OCI-LY3 (cell line): Measurements from ENCODE around the gene FTH1.
A peak's percentile ranks its signal among the peaks of the same experiment; 100 is the strongest.

Source experiments
- H2AFZ ChIP-seq: fragments of 200-600, 300-600 bp; shearing (Covaris generic); 2 replicates; pipeline ENCODE4 v1.6.0; 2014; ENCODE audit warnings: antibody characterized with exemption, low read depth, low read length
- H3K27ac ChIP-seq: fragments of 200-600, 300-600 bp; sonication (generic); 2 replicates; pipeline ENCODE4 v1.5.1; 2014; ENCODE audit warnings: mild to moderate bottlenecking, low read length, moderate library complexity, mixed read lengths
- H3K27me3 ChIP-seq: fragments of 200-600, 300-600 bp; sonication (generic); 2 replicates; pipeline ENCODE4 v1.6.1; 2014; ENCODE audit warnings: low read depth, low read length, mixed read lengths
- H3K36me3 ChIP-seq: fragments of 200-600, 300-600 bp; sonication (generic); replicated peaks from 2 replicates; pipeline ENCODE3; 2014; ENCODE audit warnings: low read depth, low read length, mixed read lengths
- H3K4me1 ChIP-seq: fragments of 300-600, 200-600 bp; sonication (generic); 2 replicates; pipeline ENCODE4 v1.6.1; 2014; ENCODE audit warnings: low read length, mixed read lengths
- H3K4me2 ChIP-seq: fragments of 200-600, 300-600 bp; sonication (generic); 2 replicates; pipeline ENCODE4 v1.6.1; 2014; ENCODE audit warnings: low read length, mixed read lengths
- H3K4me3 ChIP-seq: fragments of 300-600, 200-600 bp; sonication (generic); 2 replicates; pipeline ENCODE4 v1.5.1; 2014; ENCODE audit warnings: antibody characterized with exemption, mild to moderate bottlenecking, low read length, moderate library complexity
- H3K79me2 ChIP-seq: fragments of 300-600, 200-600 bp; shearing (Covaris generic); 2 replicates; pipeline ENCODE4 v1.6.1; 2014; ENCODE audit warnings: mild to moderate bottlenecking, low read length, mixed read lengths
- H3K9ac ChIP-seq: fragments of 300-600, 200-600 bp; shearing (Covaris generic); 2 replicates; pipeline ENCODE4 v1.6.0; 2014; ENCODE audit warnings: mild to moderate bottlenecking, low read length, moderate library complexity
- H3K9me3 ChIP-seq: fragments of 200-600, 300-600 bp; shearing (Covaris generic); 2 replicates; pipeline ENCODE4 v1.6.1; 2014; ENCODE audit warnings: low read length, mixed read lengths; ENCODE audit not compliant: insufficient read depth
- H4K20me1 ChIP-seq: fragments of 200-600, 300-600 bp; sonication (generic); 2 replicates; pipeline ENCODE4 v1.6.1; 2016; ENCODE audit warnings: low read length, mixed read lengths; ENCODE audit not compliant: insufficient read depth
- EZH2phosphoT487 ChIP-seq: fragments of 200-600 bp; shearing (Covaris generic); IDR thresholded peaks from 2 replicates; pipeline ENCODE4 v1.6.1; 2018; ENCODE audit warnings: antibody characterized with exemption, mixed run types, low read depth
- TF ChIP-seq, protein P1 (sequence below): fragments of 200-600, 300-600 bp; sonication (generic); IDR thresholded peaks from 2 replicates; pipeline ENCODE4 v1.5.1; 2014; ENCODE audit warnings: antibody characterized with exemption, low read length, low read depth

Gene FTH1

DNA sequence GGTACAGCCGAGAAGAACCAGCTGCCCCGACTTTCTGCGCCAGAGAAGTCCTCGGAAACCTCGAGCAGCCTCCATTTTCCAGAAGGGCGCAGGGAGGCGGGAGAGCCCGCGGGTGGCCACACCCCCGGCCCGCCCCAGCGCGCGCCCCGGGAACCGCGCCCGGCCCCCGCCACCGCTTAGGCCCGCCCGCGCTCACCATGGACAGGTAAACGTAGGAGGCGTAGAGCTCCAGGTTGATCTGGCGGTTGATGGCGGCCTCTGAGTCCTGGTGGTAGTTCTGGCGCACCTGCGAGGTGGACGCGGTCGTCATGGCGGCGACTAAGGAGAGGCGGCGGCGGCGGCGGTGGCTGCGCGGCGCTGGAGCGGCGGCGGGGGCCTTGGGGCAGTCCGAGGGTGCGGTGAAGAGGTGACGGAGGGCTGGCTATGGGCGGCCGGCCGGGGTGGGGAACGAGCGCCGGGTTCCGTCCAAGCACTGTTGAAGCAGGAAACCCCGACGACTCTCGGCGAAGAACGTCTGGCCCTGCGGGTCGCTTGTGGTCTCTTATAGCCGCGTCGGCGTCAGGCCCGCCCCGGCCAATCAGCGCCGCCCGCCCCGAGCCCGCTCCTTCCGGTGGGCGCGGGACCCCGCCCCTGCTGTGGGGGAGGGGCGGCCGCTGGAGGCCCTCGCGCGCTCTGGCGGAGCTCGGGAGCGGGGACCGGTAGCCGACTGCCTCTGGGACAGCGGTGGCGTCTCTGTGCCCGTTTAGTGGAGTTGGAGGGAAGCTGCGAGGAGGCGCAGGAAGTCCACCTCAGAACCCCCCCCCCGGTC lies at the start of gene FTH1:
Gene FTH1, minus strand, starts transcription at position 519 of the 808 bp plus-strand sequence. Its CDS starts 209 bp downstream, at position 310.
- H3K36me3 ChIP-seq, result peaks cover 35% of the 10 kb centered on the region
- H3K4me1 ChIP-seq, result peaks cover 59% of the 10 kb centered on the region
- peak within 1 kb of the TSS; percentile 92 for H3K9ac ChIP-seq
- H3K27ac ChIP-seq, result peak within 1 kb of the TSS; percentile 77
- H3K4me3 ChIP-seq, result peak within 1 kb of the TSS; percentile 87
- peaks cover 33% of the 10 kb centered on the region for H4K20me1 ChIP-seq
- H2AFZ ChIP-seq, result peak within 1 kb of the TSS; percentile 50; the same call in 1 of the 2 replicates
- H3K4me2 ChIP-seq, result peak within 1 kb of the TSS; percentile 93
- H3K27me3 ChIP-seq, result no peaks in the 10 kb centered on the region
- no peaks in the 10 kb centered on the region for H3K9me3 ChIP-seq
- no peak for TF ChIP-seq EZH2phosphoT487
- TF ChIP-seq, protein P1, sequence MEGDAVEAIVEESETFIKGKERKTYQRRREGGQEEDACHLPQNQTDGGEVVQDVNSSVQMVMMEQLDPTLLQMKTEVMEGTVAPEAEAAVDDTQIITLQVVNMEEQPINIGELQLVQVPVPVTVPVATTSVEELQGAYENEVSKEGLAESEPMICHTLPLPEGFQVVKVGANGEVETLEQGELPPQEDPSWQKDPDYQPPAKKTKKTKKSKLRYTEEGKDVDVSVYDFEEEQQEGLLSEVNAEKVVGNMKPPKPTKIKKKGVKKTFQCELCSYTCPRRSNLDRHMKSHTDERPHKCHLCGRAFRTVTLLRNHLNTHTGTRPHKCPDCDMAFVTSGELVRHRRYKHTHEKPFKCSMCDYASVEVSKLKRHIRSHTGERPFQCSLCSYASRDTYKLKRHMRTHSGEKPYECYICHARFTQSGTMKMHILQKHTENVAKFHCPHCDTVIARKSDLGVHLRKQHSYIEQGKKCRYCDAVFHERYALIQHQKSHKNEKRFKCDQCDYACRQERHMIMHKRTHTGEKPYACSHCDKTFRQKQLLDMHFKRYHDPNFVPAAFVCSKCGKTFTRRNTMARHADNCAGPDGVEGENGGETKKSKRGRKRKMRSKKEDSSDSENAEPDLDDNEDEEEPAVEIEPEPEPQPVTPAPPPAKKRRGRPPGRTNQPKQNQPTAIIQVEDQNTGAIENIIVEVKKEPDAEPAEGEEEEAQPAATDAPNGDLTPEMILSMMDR, result no peak
- H3K79me2 ChIP-seq, result peaks cover 27% of the 10 kb centered on the region

DNA sequence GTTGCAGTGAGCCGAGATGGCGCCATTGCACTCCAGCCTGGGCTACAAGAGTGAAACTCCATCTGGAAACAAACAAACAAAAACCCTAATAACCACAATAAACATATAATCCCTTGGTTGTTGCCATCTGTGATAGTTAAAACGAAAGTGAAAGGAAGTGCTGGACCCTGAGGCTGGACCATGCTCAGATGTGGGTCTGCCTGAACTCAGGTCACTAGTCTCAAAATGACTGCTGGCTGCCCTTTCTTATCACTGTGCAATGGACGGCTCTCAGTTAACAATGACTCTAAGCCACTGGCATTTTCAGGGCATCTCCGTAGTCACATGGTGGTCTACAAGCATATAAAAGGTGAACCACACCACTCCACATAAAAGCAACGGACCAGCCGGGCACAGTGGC lies 48.2 kb upstream of the FTH1 start:
- Histone ChIP-seq H3K36me3 (no peaks in the 10 kb centered on the region), H3K27ac (no peak overlapping the region), H3K9ac (no peak overlapping the region), H3K4me1 (peaks cover 4% of the 10 kb centered on the region; the same call in 1 of the 2 replicates), H3K4me2 (no peak overlapping the region), H3K79me2 (no peaks in the 10 kb centered on the region), H4K20me1 (no peaks in the 10 kb centered on the region), H3K4me3 (no peak overlapping the region), H2AFZ (no peak overlapping the region), H3K27me3 (peaks cover 7% of the 10 kb centered on the region; the same call in 1 of the 2 replicates), H3K9me3 (peaks cover under 1% of the 10 kb centered on the region; the same call in 1 of the 2 replicates)
- TF ChIP-seq, protein P1, result no peak
- TF ChIP-seq EZH2phosphoT487, result no peak

DNA sequence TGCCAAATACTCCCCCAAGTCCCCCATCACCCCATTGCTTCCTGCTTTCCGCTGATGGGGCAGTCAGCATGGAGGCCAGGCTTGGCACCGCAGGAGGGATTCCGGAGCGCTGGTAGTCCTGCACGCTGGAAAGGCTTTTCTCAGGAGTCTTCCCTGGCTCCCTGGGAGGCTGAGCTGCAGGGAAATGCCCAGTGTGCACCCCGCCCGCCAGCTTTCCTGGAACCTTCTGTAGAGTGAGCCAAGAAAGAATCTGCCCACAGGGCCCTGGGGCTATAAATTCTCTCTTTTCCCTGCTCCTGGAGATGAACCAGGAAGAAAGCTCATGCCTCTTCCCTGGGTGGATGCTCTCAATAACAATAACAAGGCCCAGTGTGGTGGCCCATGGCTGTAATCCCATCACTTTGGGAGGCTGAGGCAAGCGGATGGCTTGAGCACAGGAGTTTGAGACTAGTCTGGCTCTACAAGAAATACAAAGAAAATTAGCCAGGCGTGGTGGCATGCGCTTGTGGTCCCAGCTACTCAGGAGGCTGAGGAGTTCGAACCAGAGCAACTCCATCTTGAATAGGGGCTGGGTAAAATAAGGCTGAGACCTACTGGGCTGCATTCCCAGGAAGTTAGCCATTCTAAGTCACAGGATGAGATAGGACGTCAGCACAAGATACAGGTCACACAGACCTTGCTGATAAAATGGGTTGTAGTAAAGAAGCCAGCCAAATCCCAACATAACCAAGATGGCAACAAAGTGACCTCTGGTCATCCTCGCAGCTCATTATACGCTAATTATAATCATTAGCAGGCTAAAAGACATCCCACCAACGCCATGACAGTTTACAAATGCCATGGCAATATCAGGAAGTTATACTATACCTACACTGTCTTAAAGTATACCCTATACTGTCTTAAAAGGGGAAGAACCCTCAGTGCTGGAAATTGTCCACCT lies 46.4 kb upstream of the FTH1 start:
- Histone ChIP-seq H3K4me1 (no peaks in the 10 kb centered on the region), H3K79me2 (no peaks in the 10 kb centered on the region), H3K36me3 (no peaks in the 10 kb centered on the region), H3K4me3 (no peak overlapping the region), H3K4me2 (no peak overlapping the region), H2AFZ (no peak overlapping the region), H3K27ac (no peak overlapping the region), H3K9ac (no peak overlapping the region), H3K9me3 (no peaks in the 10 kb centered on the region), H3K27me3 (peaks cover 7% of the 10 kb centered on the region; the same call in 1 of the 2 replicates), H4K20me1 (no peaks in the 10 kb centered on the region)
- no peak for TF ChIP-seq EZH2phosphoT487
- TF ChIP-seq, protein P1, result no peak
